ENCODE results near the gene TUBGCP3.

- TF ChIP-seq CTCF (IDR thresholded peaks at IDR 0.05; ENCODE audit: insufficient read depth, low read depth, low read length) (no peak), EZH2 (IDR thresholded peaks at IDR 0.05; ENCODE audit: insufficient read depth, low read length) (no peak)
Observed at GRCh38 chr13:112449545-112449930, 138.4 kb downstream of the TUBGCP3 start.
